Epithelial cell of esophagus (primary cell): ENCODE measurements around the gene TPCN2.

Experiments
- DNase-seq: peaks from one replicate; pipeline ENCODE4 v3.0.0; 2010; ENCODE audit warnings: low read depth
- H3K4me3 ChIP-seq: 2 replicates; pipeline ENCODE4 v1.5.1; 2011; ENCODE audit warnings: mild to moderate bottlenecking, low read length, control low read depth
- TF ChIP-seq, protein P1 (sequence below): IDR thresholded peaks from 2 replicates; pipeline ENCODE4 v1.5.1; 2011; ENCODE audit warnings: low read depth, mild to moderate bottlenecking, low read length, control low read depth, inconsistent platforms; ENCODE audit not compliant: insufficient read depth; ENCODE audit errors: missing control alignments

TPCN2 gene

DNA sequence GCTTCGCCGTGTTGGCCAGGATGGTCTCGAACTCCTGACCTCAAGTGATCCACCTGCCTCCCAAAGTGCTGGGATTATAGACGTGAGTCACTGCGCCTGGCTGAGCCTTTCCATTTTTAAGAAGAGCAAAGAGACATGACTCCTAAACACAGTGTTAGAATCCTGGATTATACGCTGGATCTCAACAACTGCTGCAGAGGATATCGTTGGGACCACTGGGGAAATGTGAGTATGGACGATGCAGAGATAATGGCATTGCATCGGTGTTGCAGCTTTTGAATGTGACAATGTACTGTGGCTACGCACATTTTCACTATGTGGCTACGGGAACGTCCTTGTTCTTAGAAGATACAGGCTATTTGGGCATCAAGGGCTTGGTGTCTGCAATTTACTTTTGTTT, 41.9 kb upstream of the TPCN2 start:
- no peak overlapping the region for H3K4me3 ChIP-seq
- no peak for DNase-seq
- TF ChIP-seq, protein P1, sequence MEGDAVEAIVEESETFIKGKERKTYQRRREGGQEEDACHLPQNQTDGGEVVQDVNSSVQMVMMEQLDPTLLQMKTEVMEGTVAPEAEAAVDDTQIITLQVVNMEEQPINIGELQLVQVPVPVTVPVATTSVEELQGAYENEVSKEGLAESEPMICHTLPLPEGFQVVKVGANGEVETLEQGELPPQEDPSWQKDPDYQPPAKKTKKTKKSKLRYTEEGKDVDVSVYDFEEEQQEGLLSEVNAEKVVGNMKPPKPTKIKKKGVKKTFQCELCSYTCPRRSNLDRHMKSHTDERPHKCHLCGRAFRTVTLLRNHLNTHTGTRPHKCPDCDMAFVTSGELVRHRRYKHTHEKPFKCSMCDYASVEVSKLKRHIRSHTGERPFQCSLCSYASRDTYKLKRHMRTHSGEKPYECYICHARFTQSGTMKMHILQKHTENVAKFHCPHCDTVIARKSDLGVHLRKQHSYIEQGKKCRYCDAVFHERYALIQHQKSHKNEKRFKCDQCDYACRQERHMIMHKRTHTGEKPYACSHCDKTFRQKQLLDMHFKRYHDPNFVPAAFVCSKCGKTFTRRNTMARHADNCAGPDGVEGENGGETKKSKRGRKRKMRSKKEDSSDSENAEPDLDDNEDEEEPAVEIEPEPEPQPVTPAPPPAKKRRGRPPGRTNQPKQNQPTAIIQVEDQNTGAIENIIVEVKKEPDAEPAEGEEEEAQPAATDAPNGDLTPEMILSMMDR = no peak

DNA sequence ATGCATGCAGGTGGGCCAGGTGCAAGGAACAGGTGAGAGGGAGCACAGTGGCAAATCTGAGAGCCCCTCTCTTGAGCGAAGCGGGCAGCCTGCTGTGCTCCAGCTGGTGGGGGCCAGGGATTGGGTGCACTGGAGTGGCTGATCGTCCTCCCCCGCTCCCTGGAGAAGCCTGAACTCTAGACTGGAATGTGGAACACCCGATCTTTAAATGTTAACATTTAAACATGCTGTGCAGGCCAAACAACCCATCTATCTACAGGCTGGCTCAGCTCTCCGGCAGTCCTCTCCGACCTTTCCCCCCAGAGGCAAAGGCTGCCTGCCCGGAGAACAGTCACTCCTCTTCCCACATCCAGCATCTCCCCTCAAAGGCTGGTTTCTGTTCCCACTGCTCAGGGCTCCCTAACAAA, 40.8 kb upstream of the TPCN2 start:
- DNase-seq = no peak
- no peak overlapping the region for H3K4me3 ChIP-seq
- TF ChIP-seq, protein P1 = no peak

DNA sequence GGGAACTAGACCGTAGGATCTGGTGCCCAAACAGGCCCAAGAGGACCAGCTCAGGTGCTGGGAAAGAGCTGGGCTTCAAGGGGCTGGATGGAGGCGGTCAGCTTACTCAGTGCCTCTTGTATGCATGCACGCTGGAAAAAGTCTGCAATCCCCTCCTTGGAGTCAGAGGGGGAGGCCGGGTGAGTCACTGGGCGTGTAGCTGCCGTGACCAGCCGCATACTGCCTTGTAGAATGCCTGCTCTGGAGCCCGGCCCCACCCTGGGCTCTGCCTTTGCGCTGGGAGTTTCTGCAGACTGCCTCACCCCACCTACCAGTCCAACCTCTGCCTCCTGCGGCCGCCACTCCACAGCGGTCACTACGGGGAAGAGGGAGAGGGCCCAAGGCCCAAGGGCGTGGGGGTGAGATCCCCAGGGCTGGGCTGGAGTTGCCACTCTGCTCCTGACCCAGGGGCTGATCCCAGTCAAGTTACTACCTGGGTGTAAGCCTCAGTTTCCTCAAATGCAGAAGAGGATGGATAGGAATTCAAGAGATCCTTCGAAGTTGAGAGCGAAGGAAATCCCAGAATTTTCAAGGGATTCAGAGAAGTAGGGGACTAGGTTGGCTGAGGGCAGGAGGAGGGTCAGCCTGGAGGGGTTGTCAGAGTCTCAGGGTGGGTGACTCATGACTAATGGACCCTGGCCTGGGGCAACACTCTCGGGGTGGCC, 39.8 kb upstream of the TPCN2 start:
- no peak overlapping the region for H3K4me3 ChIP-seq
- peak; percentile 97 for DNase-seq
- TF ChIP-seq, protein P1 = no peak

DNA sequence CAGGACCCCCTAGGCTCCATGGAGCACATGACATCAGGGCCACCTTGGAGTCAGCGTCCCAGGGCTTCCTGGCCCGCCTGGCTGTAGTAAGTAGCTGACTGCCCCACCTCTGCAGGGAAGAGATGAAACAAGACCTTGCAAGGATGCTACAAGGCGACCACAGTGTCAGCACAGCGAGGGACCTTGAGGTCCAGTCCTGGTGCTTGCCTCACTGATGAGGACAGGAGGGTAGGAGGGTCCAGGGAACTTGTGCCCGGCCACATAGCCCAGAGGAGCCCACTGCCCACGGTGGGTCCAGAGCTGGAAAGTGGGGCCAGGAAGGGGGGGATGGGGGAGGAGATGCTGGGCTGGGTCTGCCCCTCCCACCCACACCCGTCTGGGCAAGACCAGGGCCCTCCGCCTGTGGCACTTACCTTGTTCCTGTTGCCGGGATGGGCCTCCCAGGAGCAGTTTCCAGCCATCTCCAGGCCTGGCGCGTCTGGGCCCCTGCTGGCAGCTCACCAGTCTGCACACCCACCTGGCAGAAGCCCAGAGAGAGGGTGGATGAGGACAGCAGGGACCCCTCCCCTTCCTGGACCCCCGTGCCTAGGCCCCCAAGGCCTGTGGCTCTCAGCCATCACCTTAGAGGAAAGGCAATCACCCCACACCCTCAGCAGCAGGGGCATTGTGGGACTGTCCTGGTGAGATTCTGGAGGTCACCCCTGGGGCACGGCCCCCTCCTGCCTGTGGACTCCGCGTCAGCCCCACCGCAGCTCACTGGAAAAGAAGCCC, 39.1 kb upstream of the TPCN2 start:
- H3K4me3 ChIP-seq = no peak overlapping the region
- DNase-seq = no peak
- TF ChIP-seq, protein P1 = no peak

DNA sequence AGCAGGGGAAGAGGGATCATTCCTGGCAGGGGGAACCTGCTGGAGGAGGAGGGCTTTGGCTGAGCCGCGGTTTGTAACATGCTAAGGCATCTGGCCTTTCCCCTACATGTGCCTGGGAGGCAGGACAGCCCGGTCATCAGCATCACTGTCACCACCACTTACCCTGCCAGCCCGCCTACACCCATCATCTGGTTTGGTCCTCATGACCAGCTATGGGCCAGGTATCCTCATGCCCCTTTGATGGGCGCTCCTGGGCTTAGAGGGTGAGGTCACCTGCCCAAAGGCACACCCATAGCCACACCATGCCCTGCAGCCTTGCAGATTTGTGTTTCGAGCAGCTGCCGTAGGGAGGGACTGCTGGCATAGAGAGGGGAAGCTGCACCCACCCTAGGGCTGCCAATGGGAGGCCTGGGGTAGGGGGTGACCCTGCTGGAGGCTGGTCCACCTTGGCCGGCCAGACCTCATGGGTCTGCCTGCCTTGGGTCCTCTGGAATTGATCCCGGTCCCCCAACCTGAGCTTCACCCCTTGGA, 38.3 kb upstream of the TPCN2 start:
- DNase-seq = peak; percentile 37
- no peak overlapping the region for H3K4me3 ChIP-seq

DNA sequence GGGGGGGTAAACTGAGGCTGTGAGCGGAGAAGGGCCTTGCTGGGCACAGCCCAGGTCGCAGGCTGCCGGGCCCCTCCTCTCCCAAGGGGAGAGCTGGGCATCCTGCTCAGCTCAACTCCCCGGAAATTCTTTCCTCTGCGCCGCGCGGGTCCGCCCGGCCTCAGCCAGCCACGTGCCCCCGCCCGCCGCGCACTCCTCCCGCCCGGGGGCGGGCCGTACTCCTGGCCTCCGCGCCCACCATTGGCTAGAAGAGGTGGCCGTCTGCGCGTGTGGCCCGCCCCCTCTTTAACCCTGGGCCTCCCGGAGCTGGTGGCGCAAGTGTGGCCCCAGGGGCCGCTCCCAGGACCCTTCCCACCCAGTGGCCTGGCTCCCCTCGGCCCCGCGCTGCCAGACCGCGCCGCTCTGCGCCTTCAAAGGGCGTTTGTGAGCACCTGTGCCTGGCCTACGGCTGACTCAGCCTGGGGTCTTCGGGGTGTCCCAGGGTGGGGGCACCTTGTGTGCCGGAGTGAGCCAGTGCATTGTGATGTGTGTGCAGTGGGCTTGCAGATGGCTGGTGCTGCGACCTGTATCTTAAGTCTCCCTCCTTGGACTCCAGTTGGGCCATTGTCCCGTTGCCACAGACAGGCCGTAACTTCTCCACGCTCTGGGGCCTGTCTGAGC, 37.6 kb upstream of the TPCN2 start:
- H3K4me3 ChIP-seq = no peak overlapping the region
- TF ChIP-seq, protein P1 = no peak
- peak; percentile 69 for DNase-seq

More for the DNA sequence above, 38.3 kb upstream of the TPCN2 start:
- TF ChIP-seq, protein P1 = no peak
